Omental fat pad (tissue), 4 donors: ENCODE results near the gene ATXN7. TPM values are rescaled to one million over a fixed set of nuclear protein-coding genes. Genes with fewer than 3 reads are reported as not detected.

Source experiments
- ATAC-seq: fragments of 150-250 bp; one replicate; pipeline ENCODE4 v1.9.1; 2016; ENCODE audit warnings: mild to moderate bottlenecking, moderate library complexity; ENCODE audit not compliant: low FRiP score
- DNase-seq: peaks from one replicate; pipeline ENCODE4 v3.0.0-alpha.2; 2019; ENCODE audit warnings: low spot score
- total RNA-seq, 4 donors: library from RNA; depleted of rRNA; stranded (reverse); fragments of >200 nt; gene quantifications; one replicate each; pipeline ENCODE4 v1.1.0, GENCODE V29; 2016
- TF ChIP-seq, protein P1 (sequence below), 3 donors: fragments of 450-650 bp; IDR thresholded peaks; one replicate each; pipeline ENCODE4 v1.5.1; 2016 to 2017; ENCODE audit warnings: antibody characterized with exemption in 3 of 3, mild to moderate bottlenecking in 3 of 3, moderate library complexity in 2 of 3

The ATXN7 gene
- total RNA-seq, 4 donors from 2014 or later = 22.5 to 74.5 (median 31.1) TPM

DNA sequence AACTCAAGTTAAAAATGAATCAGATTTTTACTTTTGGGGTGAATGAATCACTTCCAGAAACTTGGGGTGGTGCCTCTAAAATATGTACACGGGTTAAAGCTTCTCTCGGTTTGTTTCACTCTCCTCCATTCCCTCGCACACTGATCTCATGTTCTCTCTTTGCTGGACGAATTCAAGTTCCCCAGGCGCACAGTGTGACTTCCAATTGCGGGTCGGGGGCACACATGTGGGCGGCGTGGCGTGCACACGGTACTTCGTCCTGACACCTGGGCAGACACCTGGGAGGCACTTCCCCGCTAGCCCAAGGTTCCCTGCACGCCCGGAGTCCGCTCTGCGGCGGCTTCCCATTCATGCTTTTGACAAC, 47.8 kb downstream of the ATXN7 start:
- TF ChIP-seq, protein P1, sequence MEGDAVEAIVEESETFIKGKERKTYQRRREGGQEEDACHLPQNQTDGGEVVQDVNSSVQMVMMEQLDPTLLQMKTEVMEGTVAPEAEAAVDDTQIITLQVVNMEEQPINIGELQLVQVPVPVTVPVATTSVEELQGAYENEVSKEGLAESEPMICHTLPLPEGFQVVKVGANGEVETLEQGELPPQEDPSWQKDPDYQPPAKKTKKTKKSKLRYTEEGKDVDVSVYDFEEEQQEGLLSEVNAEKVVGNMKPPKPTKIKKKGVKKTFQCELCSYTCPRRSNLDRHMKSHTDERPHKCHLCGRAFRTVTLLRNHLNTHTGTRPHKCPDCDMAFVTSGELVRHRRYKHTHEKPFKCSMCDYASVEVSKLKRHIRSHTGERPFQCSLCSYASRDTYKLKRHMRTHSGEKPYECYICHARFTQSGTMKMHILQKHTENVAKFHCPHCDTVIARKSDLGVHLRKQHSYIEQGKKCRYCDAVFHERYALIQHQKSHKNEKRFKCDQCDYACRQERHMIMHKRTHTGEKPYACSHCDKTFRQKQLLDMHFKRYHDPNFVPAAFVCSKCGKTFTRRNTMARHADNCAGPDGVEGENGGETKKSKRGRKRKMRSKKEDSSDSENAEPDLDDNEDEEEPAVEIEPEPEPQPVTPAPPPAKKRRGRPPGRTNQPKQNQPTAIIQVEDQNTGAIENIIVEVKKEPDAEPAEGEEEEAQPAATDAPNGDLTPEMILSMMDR (IDR thresholded peaks at IDR 0.05) = no peak
- ATAC-seq (peak; percentile 13), DNase-seq (no peak)

DNA sequence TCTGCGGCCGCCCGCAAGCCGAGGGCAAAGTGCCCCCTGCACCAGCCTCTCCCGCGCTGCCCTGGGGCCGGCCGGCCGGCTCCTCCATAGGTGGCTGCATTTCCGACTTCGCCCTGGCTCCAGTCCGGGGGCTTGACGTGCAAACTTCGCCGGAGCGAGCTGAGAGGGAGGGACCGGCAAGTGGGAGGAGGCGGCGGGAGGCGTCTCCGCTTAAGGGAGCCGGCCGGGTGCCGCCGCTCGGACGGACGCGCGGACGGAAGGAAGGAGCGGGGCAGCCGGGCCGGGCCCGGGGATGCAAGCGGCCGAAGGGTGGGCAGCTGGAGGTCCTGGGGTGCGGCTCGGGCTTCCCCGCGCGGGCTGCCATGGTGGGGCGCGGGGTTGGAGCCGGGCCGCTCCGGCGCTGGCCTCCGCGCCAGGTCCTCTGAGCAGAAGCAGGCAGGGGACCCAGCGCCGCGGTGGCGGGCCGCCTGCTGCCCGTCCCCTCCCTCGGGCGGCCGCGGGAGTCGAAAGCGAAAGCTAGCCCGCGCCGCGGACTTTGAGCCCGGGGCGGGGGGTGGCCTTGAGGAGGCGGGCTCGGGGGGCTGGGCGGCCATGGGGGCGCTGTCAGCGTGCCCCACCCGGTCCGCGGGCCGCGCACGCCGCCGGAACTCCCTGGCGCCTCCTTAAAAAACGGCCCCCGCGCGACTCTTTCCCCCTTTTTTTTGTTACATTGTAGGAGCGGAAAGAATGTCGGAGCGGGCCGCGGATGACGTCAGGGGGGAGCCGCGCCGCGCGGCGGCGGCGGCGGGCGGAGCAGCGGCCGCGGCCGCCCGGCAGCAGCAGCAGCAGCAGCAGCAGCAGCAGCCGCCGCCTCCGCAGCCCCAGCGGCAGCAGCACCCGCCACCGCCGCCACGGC, 48.5 kb downstream of the ATXN7 start, which contains the start of gene SCAANT1:
Gene SCAANT1, minus strand, starts transcription at position 511 of the 895 bp plus-strand sequence.
- DNase-seq (peak; percentile 57), ATAC-seq (peak; percentile 93)
- TF ChIP-seq, protein P1 (IDR thresholded peaks at IDR 0.05) = no peak

DNA sequence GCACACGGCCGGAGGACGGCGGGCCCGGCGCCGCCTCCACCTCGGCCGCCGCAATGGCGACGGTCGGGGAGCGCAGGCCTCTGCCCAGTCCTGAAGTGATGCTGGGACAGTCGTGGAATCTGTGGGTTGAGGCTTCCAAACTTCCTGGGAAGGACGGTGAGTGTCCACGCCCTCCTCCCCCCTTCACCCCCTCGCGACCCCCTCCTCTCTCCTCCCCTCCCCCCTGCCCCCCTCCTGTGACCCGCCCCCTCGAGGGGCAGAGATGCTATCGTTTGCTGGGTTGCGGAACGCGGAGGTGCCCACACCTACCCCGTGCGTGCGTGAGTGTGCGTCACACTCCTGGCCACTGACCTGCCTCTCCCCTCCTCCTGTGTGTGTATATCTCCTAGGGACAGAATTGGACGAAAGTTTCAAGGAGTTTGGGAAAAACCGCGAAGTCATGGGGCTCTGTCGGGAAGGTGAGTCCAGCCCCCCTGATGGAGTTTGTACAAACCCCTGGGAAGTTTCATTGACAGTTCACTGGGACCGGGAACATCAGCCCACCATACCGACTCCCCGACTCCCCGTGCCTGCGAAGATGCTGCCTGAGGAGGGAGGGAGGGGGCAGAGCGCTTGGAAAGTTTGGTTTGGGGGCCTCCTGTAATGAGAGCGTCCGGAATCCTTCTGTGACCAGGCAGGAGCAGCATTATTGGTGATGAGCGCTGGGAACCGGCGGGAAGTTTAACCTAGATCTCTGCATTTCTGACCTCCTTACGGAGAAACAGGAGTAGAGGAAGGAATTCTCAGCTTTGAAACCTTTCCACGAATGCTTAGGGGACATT, 49.3 kb downstream of the ATXN7 start:
- ATAC-seq (peak; percentile 79), DNase-seq (peak; percentile 44)
- TF ChIP-seq, protein P1 (IDR thresholded peaks at IDR 0.05) = no peak

DNA sequence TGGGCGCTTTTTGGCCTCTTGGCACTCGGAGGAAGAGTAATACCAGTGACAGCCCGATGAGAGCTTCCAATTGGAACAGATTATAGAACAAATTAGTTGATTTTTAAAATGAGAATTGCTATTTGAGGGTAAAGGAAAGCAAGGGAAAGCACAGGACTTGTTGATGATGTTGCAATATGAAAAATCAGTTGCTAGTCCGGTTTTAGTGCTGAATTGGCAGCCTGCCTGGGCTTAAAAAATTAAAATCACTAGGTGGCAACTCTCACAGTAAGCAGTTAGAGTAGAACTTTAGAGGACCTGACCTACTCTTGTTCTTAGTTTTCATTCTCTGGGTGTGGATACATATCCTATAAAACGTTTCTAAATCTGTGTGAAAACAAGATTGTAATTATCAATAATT, 50.6 kb downstream of the ATXN7 start:
- ATAC-seq (no peak), DNase-seq (no peak)
- TF ChIP-seq, protein P1 (IDR thresholded peaks at IDR 0.05) = no peak

DNA sequence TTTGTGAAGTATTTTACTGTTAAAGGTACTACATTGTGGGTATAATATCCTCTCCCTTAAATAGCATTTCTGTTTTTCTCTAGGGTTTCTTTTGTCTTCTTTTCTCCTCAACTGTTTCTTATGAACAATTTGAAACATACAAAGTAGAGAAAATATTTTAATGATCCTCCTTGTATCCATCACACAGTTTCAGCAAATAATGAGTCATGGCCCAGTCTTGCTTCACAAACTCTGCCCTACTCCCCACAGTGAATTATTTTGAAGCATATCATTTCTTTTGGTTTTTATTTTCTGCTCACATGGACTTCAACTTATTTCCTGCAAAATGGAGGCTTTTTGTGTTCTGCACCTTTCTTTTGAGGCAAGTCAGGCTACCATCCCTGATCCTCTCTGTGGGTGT, 54.7 kb downstream of the ATXN7 start:
- ATAC-seq = no peak
- TF ChIP-seq, protein P1 (IDR thresholded peaks at IDR 0.05) = no peak
- no peak for DNase-seq

DNA sequence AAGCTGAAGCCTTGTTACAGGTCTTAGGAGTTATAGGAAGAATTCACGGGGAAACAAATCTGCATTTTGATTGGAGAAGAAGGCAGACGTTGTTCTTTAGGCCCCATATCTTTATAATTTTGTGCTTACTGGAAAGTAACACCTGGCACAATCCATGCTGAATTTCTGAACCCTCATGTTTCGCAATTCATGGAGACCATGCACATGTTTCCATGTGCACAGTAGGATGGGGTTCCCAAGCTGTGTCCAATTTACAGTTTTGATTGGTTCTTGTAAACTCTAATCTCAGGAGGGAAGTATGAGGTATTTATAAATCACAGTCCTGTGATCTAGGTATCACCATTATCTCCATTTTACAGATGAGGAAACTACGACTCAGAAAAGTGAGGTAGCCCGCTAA, 56.3 kb downstream of the ATXN7 start:
- TF ChIP-seq, protein P1 (IDR thresholded peaks at IDR 0.05) = no peak
- DNase-seq (no peak), ATAC-seq (no peak)
